ENCODE data around the gene IKZF5.

DNA sequence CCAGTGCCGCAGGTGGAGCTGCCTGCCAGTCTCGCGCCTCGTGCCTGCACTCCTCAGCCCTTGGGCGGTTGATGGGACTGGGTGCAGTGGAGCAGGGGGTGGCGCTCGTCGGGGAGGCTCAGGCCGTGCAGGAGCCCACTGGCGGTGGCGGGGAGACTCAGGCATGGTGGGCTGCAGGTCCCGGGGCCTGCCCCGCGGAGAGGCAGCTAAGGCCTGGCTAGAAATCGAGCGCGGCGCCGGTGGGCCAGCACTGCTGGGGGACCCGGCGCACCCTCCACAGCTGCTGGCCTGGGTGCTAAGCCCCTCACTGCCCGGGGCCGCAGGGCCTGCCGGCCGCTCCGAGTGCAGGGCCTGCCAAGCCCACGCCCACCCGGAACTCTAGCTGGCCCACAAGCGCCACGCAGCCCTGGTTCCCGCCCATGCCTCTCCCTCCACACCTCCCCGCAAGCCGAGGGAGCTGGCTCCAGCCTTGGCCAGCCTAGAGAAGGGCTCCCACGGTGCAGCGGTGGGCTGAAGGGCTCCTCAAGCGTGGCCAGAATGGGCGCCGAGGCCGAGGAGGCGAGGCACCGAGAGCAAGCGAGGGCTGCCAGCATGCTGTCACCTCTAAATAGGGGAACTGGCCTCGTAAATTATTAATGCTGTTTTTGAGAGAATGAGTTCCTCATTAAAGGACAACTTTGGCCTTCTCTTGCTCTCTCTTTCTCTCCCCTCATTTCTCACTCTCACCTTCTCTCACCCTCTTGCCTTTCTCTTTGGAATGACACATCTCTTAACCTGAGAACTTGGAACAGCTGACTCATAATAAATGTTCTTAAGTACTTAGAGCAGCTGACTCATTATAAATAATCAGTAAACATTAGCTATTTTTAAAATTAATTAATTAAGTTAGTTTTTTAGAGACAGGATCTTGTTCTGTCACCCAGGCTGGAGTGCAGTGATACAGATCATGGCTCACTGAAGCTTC lies 5.1 kb upstream of the IKZF5 start:
- TF ChIP-seq, protein P1, sequence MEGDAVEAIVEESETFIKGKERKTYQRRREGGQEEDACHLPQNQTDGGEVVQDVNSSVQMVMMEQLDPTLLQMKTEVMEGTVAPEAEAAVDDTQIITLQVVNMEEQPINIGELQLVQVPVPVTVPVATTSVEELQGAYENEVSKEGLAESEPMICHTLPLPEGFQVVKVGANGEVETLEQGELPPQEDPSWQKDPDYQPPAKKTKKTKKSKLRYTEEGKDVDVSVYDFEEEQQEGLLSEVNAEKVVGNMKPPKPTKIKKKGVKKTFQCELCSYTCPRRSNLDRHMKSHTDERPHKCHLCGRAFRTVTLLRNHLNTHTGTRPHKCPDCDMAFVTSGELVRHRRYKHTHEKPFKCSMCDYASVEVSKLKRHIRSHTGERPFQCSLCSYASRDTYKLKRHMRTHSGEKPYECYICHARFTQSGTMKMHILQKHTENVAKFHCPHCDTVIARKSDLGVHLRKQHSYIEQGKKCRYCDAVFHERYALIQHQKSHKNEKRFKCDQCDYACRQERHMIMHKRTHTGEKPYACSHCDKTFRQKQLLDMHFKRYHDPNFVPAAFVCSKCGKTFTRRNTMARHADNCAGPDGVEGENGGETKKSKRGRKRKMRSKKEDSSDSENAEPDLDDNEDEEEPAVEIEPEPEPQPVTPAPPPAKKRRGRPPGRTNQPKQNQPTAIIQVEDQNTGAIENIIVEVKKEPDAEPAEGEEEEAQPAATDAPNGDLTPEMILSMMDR (conservative IDR thresholded peaks at IDR 0.05; ENCODE audit: low read depth, low read length): no peak
- TF ChIP-seq CHD1 (IDR thresholded peaks at IDR 0.05; ENCODE audit: low read depth, low read length) (no peak), POLR2A (IDR thresholded peaks at IDR 0.05; ENCODE audit: low read depth, low read length) (no peak), RFX5 (IDR thresholded peaks at IDR 0.05; ENCODE audit: low read depth, low read length) (no peak), SMC3 (IDR thresholded peaks at IDR 0.05; ENCODE audit: low read depth, low read length) (no peak), RAD21 (IDR thresholded peaks at IDR 0.05; ENCODE audit: low read length) (no peak), CEBPB (IDR thresholded peaks at IDR 0.05; ENCODE audit: low read depth, low read length) (no peak), NFE2L2 (IDR thresholded peaks at IDR 0.05; ENCODE audit: low read depth, low read length) (no peak), RCOR1 (IDR thresholded peaks at IDR 0.05; ENCODE audit: insufficient replicate concordance, low read length) (no peak), FOS (IDR thresholded peaks at IDR 0.05; ENCODE audit: low read depth, low read length) (no peak), USF2 (IDR thresholded peaks at IDR 0.05; ENCODE audit: low read depth, low read length) (no peak), BHLHE40 (IDR thresholded peaks at IDR 0.05; ENCODE audit: low read depth, low read length) (no peak), MXI1 (IDR thresholded peaks at IDR 0.05; ENCODE audit: borderline replicate concordance, low read depth, low read length) (no peak)
- TF ChIP-seq, protein P2, sequence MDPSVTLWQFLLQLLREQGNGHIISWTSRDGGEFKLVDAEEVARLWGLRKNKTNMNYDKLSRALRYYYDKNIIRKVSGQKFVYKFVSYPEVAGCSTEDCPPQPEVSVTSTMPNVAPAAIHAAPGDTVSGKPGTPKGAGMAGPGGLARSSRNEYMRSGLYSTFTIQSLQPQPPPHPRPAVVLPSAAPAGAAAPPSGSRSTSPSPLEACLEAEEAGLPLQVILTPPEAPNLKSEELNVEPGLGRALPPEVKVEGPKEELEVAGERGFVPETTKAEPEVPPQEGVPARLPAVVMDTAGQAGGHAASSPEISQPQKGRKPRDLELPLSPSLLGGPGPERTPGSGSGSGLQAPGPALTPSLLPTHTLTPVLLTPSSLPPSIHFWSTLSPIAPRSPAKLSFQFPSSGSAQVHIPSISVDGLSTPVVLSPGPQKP (IDR thresholded peaks at IDR 0.05; ENCODE audit: borderline replicate concordance, low read depth, low read length): no peak

Measured in IMR-90 (cell line).